Colonic mucosa (tissue), 4 donors: ENCODE results near the gene GYS1. TPM values are rescaled to one million over a fixed set of nuclear protein-coding genes. Genes with fewer than 3 reads are reported as not detected.
A peak's percentile ranks its signal among the peaks of the same experiment; 100 is the strongest.

Experiments used
- DNase-seq: peaks from one replicate; pipeline ENCODE4 v3.0.0-alpha.2; 2020
- H3K27ac ChIP-seq: fragments of 200-600 bp; one replicate; pipeline ENCODE4 v1.8.0; 2021
- H3K27me3 ChIP-seq: fragments of 200-600 bp; one replicate; pipeline ENCODE4 v1.8.0; 2021
- H3K36me3 ChIP-seq: fragments of 200-600 bp; one replicate; pipeline ENCODE4 v1.8.0; 2021
- H3K4me1 ChIP-seq: fragments of 200-600 bp; one replicate; pipeline ENCODE4 v1.8.0; 2021; ENCODE audit warnings: mild to moderate bottlenecking
- H3K4me3 ChIP-seq: fragments of 200-600 bp; one replicate; pipeline ENCODE4 v1.8.0; 2021
- H3K9ac ChIP-seq, 2 donors: one replicate each; pipeline ENCODE4 v1.7.0; 2013; ENCODE audit warnings: control low read depth in 2 of 2, low read depth in 2 of 2, low read length in 2 of 2
- H3K9me3 ChIP-seq: fragments of 200-600 bp; one replicate; pipeline ENCODE4 v1.8.0; 2021
- CTCF ChIP-seq: fragments of 200-600 bp; IDR thresholded peaks from one replicate; pipeline ENCODE4 v1.8.0; 2022; ENCODE audit warnings: antibody characterized with exemption, mild to moderate bottlenecking
- intact Hi-C: fragments of 100-400 bp; cut with DNase I; formaldehyde crosslinking; loops from one replicate; pipeline ENCODE4 v1.14.1; 2022
- total RNA-seq, 2 donors: library from RNA; stranded (reverse); fragmentation: NEBNext Ultra II Directional in 1 of 2; extraction: Animal tissue kit (Norgen Biotek cat#: 25700) in 1 of 2; gene quantifications; one replicate each; pipeline ENCODE4 v1.2.1, GENCODE V29; 2021
- donor health status: healthy.
- donor health status: DM: no; HTN: no; CAD: no.
- donor health status: DM: no; HTN: no; CAD: no.

The GYS1 gene
- total RNA-seq, 2 donors from 2014 or later, result 48.8 to 54.7 TPM

GRCh38 chr19:48970139-48970766 is 22.9 kb downstream of the GYS1 start:
- Histone ChIP-seq H3K4me1 (no peaks in the 10 kb centered on the region), H3K9ac (no peak overlapping the region), H3K27ac (no peak overlapping the region), H3K36me3 (no peaks in the 10 kb centered on the region), H3K4me3 (no peak overlapping the region), H3K27me3 (no peaks in the 10 kb centered on the region), H3K9me3 (no peaks in the 10 kb centered on the region)
- DNase-seq, result no peak
- intact Hi-C loops, result loop anchor here (2.0 kb wide), 1 partner anchor 127 kb away; no protein-coding TSS in a partner anchor
- TF ChIP-seq CTCF, result no peak

- no peak overlapping the region for H3K9ac ChIP-seq
- intact Hi-C loops, result loop anchor here (2.0 to 10.0 kb wide), 3 partner anchors 95 to 172 kb away; partner anchors contain the start of gene PPP1R15A
- H3K4me3 ChIP-seq, result no peak overlapping the region
- no peaks in the 10 kb centered on the region for H3K27me3 ChIP-seq
- no peak for DNase-seq
- no peak overlapping the region for H3K27ac ChIP-seq
- TF ChIP-seq CTCF, result no peak
- H3K9me3 ChIP-seq, result no peaks in the 10 kb centered on the region
- no peaks in the 10 kb centered on the region for H3K4me1 ChIP-seq
- no peaks in the 10 kb centered on the region for H3K36me3 ChIP-seq
Measured at GRCh38 chr19:48969276-48970138, 23.6 kb downstream of the GYS1 start.

GRCh38 chr19:48968813-48969218 is 24.3 kb downstream of the GYS1 start:
- intact Hi-C loops, result loop anchor here (5.0 to 10.0 kb wide), 2 partner anchors 94 to 172 kb away; partner anchors contain the start of gene PPP1R15A
- Histone ChIP-seq H3K36me3 (no peaks in the 10 kb centered on the region), H3K4me1 (no peaks in the 10 kb centered on the region), H3K27ac (no peak overlapping the region), H3K4me3 (no peak overlapping the region), H3K9ac (no peak overlapping the region), H3K27me3 (no peaks in the 10 kb centered on the region), H3K9me3 (no peaks in the 10 kb centered on the region)
- TF ChIP-seq CTCF, result no peak
- DNase-seq, result no peak

GRCh38 chr19:48968179-48968661 is 24.9 kb downstream of the GYS1 start:
- Histone ChIP-seq H3K4me3 (no peak overlapping the region), H3K4me1 (no peaks in the 10 kb centered on the region), H3K36me3 (no peaks in the 10 kb centered on the region), H3K9ac (no peak overlapping the region), H3K27me3 (no peaks in the 10 kb centered on the region), H3K9me3 (no peaks in the 10 kb centered on the region), H3K27ac (peak overlapping the region; percentile 76)
- intact Hi-C loops, result loop anchor here (5.0 to 10.0 kb wide), 2 partner anchors 93 to 171 kb away; partner anchors contain the start of gene PPP1R15A
- DNase-seq, result no peak
- no peak for TF ChIP-seq CTCF

- Histone ChIP-seq H3K27ac (peak overlapping the region; percentile 76), H3K4me1 (no peaks in the 10 kb centered on the region), H3K9ac (no peak overlapping the region), H3K9me3 (no peaks in the 10 kb centered on the region), H3K4me3 (peak overlapping the region; percentile 89), H3K27me3 (no peaks in the 10 kb centered on the region), H3K36me3 (no peaks in the 10 kb centered on the region)
- no peak for TF ChIP-seq CTCF
- intact Hi-C loops, result loop anchor here (5.0 to 10.0 kb wide), 2 partner anchors 93 to 170 kb away; partner anchors contain the start of gene PPP1R15A
- no peak for DNase-seq
Measured at GRCh38 chr19:48967346-48968178, 25.5 kb downstream of the GYS1 start.
